Endometrium (tissue), 2 donors: Measurements from ENCODE around the gene NPC1L1.

Experiments
- FAIRE-seq: peaks from 2 replicates; lab custom pipeline; 2012; peaks lifted over from hg19 to GRCh38; lab: Jason Lieb, UNC
- donor health status: control.
- donor health status: control.

The NPC1L1 gene, protein sequence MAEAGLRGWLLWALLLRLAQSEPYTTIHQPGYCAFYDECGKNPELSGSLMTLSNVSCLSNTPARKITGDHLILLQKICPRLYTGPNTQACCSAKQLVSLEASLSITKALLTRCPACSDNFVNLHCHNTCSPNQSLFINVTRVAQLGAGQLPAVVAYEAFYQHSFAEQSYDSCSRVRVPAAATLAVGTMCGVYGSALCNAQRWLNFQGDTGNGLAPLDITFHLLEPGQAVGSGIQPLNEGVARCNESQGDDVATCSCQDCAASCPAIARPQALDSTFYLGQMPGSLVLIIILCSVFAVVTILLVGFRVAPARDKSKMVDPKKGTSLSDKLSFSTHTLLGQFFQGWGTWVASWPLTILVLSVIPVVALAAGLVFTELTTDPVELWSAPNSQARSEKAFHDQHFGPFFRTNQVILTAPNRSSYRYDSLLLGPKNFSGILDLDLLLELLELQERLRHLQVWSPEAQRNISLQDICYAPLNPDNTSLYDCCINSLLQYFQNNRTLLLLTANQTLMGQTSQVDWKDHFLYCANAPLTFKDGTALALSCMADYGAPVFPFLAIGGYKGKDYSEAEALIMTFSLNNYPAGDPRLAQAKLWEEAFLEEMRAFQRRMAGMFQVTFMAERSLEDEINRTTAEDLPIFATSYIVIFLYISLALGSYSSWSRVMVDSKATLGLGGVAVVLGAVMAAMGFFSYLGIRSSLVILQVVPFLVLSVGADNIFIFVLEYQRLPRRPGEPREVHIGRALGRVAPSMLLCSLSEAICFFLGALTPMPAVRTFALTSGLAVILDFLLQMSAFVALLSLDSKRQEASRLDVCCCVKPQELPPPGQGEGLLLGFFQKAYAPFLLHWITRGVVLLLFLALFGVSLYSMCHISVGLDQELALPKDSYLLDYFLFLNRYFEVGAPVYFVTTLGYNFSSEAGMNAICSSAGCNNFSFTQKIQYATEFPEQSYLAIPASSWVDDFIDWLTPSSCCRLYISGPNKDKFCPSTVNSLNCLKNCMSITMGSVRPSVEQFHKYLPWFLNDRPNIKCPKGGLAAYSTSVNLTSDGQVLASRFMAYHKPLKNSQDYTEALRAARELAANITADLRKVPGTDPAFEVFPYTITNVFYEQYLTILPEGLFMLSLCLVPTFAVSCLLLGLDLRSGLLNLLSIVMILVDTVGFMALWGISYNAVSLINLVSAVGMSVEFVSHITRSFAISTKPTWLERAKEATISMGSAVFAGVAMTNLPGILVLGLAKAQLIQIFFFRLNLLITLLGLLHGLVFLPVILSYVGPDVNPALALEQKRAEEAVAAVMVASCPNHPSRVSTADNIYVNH (N-terminal part only)

DNA sequence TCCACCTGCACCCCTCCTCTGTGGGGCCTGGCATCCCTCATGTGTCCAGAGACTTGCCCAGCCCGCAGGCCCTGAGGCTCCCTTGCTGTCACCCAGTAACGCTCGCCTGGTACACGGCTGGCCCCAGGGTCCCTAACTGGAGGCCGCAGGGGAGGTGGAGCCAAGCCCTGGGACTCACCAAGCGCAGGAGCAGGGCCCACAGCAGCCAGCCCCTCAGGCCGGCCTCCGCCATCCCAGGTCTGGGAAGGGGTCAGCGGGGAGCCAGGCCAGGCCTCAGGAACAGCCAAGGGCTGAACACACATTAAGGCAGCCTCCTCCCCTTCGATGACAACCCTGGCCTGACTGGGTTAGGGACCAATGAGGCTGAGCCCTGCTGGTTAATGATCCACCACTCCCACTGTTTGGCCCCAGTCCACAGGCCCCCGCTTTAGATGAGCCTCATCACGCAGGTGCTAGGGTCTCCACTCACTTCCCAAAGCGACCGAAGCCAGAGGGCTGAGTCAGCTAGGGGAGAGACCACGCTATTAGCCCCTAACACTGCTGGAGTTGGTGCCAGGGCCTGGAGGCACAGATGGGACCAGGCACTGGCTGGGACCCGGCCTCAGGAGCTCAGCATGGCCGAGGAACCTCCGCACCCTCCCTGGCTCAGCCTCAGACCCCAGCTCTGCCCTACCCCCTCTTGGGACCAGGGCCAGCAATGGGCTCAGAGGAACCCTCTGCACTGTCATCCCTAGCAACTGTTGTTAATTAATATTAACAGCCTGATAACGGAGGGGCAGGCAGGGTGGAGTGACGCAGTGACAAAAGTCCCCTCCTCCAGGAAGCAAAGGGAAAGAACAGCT is at the start of gene NPC1L1:
Gene NPC1L1, minus strand, starts transcription at position 303 of the 842 bp plus-strand sequence. Its CDS starts 71 bp downstream, at position 232.
- FAIRE-seq = no peak

DNA sequence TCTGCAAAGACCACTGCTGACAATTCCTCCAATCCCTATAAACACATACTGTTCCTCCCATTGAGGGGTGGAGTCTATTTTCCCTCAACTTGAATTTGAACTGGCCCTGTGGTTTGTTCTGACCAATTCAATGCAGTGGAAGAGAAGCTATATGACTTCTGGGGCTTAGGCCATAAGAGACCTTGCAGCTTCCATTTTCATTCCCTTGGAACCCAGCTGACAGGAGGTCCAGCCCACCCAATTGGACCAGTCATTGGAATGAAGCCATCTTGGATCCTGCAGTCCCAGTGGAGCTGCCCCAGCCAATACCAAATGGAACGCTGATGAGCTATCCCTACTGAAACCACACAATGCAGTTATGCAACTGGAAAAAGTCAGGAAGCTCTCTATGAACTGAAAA is 49.8 kb upstream of the NPC1L1 start:
- no peak for FAIRE-seq

- peak; percentile 54 for FAIRE-seq
Observed at GRCh38 chr7:44587843-44588711, 46.9 kb upstream of the NPC1L1 start.

GRCh38 chr7:44583146-44583865 is 42.2 kb upstream of the NPC1L1 start:
- FAIRE-seq = no peak

GRCh38 chr7:44581879-44582603 is 40.9 kb upstream of the NPC1L1 start, which contains the start of gene TMED4:
Gene TMED4, minus strand, starts transcription at chr7:44582231. Its CDS starts 25 bp downstream, at chr7:44582206.
- FAIRE-seq = peak; percentile 91

- FAIRE-seq = no peak
Observed at GRCh38 chr7:44580945-44581878, 40.1 kb upstream of the NPC1L1 start.

DNA sequence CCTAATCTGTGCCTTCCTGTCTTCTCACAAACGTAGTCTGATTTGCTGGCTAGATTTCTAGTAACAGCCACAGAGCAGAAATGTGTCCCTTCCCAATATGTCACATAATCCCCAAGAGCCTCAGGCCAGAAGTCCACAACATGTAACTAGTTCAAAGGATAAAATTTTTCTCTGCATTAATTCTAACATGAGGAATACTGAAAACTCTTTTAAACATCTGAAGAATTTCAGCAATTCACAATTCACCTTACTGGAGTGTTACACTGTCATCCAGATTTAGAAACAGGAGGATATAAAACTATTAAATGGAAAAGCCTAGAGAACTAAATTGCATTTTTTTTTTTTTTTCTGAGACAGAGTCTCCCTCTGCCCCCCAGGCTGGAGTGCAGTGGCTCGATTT is 35.1 kb upstream of the NPC1L1 start:
- no peak for FAIRE-seq

- FAIRE-seq = no peak
Observed at GRCh38 chr7:44575054-44575453, 33.9 kb upstream of the NPC1L1 start.

GRCh38 chr7:44574287-44574872 is 33.2 kb upstream of the NPC1L1 start:
- no peak for FAIRE-seq

- no peak for FAIRE-seq
Observed at GRCh38 chr7:44573464-44574286, 32.5 kb upstream of the NPC1L1 start, which contains the start of gene DDX56. Gene DDX56, minus strand, starts transcription at chr7:44573908. Its CDS starts 13 bp downstream, at chr7:44573895.

DNA sequence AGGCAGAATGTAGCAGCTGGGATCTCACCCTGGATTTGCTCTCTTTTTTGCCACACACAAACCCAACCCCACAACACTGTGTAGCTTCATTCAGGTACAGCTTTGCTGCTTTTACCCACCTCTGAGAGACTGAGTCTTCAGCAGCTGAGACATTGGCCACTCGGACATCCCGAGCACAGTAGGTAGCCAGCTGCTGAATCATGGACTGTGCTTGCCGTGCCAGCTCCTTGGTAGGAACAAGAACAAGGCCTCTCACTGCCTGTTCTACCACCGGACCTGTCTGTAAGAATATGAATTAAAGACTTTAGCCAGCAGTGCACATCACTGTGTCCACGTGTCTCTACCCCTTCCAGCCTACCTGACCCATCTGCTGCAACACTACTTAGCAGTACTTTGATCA is 31.6 kb upstream of the NPC1L1 start:
- no peak for FAIRE-seq

- FAIRE-seq = no peak
Observed at GRCh38 chr7:44569959-44570358, 28.8 kb upstream of the NPC1L1 start.

GRCh38 chr7:44568771-44569560 is 27.8 kb upstream of the NPC1L1 start:
- FAIRE-seq = no peak

GRCh38 chr7:44567884-44568283 is 26.8 kb upstream of the NPC1L1 start:
- FAIRE-seq = no peak

DNA sequence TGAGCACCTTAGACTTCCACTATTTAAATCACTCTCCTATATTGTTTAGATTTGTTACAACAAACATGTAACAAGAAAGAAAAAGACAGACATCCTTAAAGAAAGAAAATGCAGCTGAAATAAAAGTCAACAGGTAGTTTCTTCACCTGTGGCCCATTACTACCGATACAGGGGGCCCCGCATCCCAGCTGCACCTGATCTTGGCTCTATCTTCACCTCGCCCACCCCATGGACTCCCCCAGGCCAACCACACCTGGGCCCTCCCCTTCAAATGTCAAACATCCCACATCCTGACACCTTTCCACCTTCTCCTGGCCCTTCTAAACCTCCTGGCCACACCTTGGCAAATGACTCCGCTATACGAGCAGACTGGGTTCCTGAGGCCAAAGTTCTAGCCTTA is 25.6 kb upstream of the NPC1L1 start:
- no peak for FAIRE-seq
